COLO668 (cell line): Measurements from ENCODE around the gene PGGHG.
"Not testable (repeated sequence)": the region's sequence is repeated elsewhere in the genome, so short reads cannot be mapped to it uniquely, and the experiment has no call there.

Source experiments
- DNase-seq: peaks from one replicate; lab custom pipeline; 2025; ENCODE audit not compliant: unreplicated experiment; lab: John Stamatoyannopoulos, UW

PGGHG gene

GRCh38 chr11:288478-289397, at the start of gene PGGHG:
Gene PGGHG (plus strand): TSS chr11:289126. CDS start chr11:289817, 691 bp downstream.
- peak; percentile 7 for DNase-seq

- DNase-seq = no peak
Observed at GRCh38 chr11:240315-240714, 48.6 kb upstream of the PGGHG start.

- no peak for DNase-seq
Observed at GRCh38 chr11:241634-242033, 47.3 kb upstream of the PGGHG start.

- no peak for DNase-seq
Observed at GRCh38 chr11:244376-244775, 44.5 kb upstream of the PGGHG start.

DNA sequence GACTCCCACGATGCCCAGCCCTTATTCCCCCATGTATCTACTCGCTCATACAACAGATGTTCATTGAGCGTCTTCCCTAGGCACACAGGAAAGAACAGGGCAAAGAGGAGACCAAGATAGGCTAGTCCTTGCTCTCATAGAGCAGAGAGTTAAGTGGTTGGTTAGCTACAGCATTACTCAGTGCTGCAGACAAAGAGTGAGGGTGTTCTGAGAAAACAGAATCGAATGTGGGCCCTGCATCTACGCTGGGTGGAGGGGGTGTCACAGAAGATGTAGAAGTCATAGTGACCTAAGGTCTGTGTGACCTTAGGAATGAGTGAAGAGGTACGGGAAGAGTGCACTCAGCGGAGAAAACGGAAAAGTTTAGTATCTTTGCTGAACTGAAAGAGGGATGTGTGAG, 39.9 kb upstream of the PGGHG start:
- DNase-seq = no peak

DNA sequence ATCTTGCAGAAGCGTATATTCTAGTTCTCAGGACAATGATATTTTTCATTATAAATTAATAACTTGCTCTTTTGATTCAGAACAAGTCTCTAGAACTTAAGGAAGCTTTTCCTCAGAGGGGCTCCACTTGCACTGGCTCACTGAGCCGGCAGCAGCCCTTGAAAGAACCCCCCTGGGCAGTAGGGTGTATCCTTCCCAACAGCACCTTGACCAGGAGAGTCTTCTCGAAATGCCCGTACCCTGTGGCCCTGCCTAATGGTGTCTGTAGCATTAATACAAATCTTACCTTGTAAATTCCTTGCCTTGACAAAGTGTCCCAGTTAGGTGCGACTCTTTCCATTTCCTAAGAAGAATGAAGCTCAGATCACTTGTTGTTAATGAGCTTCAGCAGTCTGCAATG, 38.7 kb upstream of the PGGHG start:
- DNase-seq = no peak

DNA sequence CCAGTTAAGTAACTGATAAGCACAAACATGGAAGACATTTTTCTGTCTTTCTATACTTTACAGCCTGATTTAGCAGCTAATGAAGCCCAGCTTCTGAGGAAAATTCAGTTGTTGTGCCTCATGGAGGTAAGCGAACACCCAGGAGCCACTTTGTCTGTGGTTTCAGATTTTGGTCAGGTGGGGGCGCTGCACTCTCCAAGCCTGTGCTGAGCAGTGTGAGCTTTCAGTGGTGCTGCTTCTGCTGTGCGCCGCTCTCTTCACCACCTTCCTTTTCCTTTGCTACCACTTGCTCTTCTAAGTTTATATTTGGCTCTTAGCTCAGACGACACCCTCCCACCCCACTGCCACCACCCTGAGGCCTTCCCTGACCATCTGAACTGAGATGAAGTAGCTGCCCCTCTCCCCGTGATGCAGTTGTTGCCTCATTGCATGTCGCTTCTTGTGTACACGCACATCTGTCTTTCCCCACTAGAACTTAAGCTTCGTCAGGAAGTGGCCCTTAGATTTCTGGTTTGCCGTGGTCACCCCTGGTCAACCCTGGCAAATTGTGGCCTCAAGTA, 38.1 kb upstream of the PGGHG start:
- peak; percentile 0 for DNase-seq

DNA sequence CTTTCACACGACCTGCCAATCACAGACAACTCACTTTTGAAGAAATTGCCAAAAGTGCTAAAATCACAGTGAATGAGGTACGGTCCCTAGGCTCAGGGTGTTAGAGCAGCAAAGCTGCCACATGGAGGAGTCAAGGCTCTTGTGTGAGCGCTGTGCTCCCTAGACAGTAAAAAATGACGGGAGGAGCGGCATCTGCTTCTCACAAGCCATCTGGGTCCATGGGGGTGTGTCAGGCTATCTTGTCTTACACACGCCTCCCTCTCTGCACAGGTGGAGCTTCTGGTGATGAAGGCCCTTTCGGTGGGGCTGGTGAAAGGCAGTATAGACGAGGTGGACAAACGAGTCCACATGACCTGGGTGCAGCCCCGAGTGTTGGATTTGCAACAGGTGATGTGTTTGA, 37.4 kb upstream of the PGGHG start:
- no peak for DNase-seq

- DNase-seq = no peak
Observed at GRCh38 chr11:252666-253065, 36.3 kb upstream of the PGGHG start.

DNA sequence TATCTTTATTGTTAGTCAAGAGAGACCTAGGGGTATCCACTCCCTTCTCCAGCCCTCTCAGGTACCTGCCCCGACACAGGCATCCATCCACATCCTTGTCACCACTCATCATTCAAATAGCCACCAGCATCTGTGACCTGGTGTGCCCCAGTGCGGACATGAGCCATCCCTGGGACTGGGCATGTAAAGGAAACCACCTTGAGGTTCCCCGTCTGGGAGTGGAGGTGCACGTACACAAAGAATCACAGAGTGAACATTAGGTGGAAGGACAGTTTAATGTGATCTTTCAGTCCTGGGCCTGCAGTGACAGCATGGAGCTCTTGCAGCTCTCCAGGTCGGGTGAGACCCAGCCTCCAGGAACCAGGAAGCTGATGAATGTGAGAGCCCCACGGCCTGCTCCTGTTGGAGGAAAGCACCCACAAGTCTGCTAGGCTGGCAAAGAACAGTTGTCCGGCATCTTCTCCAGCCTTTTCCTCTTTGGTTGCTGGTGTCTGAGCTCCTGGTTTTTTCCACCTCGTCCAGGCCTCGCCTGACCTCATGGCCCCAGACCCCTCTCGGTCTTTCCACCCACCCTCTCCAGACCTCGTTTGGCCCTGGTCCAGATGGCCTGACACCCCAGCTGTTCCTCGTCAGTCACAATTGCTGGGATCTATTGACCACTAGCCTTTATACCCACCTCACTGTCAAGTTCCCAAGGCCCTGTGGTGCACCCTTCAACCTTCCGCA, 35.6 kb upstream of the PGGHG start:
- no peak for DNase-seq

DNA sequence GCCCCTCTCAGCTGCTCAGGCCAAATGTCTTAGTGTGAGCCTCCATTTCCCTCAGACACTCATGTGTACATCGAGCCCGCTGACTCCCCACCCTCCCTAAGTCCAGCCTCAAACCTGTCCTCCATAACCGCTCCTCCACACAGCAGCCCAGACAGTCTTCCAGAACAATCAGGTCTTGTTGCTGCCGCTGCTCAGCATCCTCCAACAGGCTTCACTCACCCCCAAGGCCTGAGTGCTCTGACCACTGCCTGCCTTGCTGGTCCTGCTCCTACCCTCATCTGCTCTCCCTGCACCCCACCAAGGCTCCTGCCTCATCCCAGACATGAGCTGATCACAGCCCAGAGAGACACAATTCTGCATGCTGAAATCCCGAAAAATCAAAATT, 35.0 kb upstream of the PGGHG start:
- DNase-seq = no peak

- no peak for DNase-seq
Observed at GRCh38 chr11:255176-255575, 33.8 kb upstream of the PGGHG start.

- no peak for DNase-seq
Observed at GRCh38 chr11:255816-256215, 33.1 kb upstream of the PGGHG start.

GRCh38 chr11:256952-257737, 31.8 kb upstream of the PGGHG start:
- DNase-seq = no peak

DNA sequence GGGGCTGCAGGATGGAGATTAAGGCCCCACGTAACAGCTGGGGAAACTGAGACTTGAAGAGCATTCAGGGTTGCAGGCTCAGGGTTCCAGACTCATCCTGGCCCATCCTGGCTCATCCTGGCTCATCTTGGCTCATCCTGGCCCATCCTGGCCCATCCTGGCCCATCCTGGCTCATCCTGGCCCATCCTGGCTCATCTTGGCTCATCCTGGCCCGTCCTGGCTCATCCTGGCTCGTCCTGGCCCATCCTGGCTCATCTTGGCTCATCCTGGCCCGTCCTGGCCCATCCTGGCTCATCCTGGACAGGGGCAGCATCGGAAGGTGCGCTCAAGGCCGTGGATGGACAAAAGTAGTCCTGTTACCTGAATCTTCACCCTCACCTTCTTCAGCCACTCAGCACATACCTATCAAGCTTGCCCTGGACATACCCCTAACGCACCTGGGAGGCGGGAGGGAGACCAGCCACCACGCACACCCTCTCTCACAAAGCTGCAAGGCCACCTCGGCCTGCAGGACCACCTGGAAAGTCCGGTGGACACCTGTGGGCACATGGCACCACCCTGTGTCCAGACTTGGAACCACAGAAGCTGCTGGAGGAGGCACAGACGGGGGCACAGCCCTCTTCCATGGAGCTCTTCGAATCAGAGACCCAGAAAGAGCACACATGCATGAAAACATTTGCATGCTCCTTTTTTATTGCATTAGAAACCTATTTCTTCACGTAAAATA, 31.0 kb upstream of the PGGHG start:
- no peak for DNase-seq

- DNase-seq = no peak
Observed at GRCh38 chr11:259413-259812, 29.5 kb upstream of the PGGHG start.

- DNase-seq = no peak
Observed at GRCh38 chr11:261624-262023, 27.3 kb upstream of the PGGHG start.

- no peak for DNase-seq
Observed at GRCh38 chr11:266676-267439, 22.1 kb upstream of the PGGHG start.

DNA sequence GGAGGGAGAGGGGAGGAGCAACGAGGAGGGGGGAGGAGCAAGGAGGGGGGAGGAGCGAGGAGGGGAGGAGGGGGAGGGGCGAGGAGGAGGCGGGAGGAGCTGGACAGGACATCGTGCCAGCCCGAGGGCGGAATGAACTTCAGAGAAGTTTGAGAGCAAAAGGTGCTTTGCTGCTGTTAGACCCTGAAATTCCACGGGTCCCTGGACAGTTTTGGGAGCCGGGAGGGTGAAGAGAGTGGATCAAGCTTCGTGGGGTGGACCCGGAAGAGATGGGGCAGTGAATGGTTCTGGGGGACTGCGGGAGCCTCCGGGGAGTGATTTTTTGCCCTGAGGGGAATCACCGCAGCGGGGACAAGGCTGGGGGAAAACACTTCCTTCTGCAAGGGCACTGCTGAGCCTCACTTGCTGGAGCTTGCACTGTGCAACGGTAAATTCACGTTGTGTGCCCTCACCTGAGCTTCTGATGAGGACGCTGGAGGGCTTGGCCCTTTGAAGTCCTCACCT, 21.4 kb upstream of the PGGHG start:
- no peak for DNase-seq

GRCh38 chr11:268716-269145, 20.2 kb upstream of the PGGHG start:
- DNase-seq = not testable (repeated sequence)
